Activated T-helper 17 cell treated with anti-CD3 and anti-CD28 coated beads, Interleukin-2, amount 50 U/mL, for 72 hours (primary cell): ENCODE measurements around the gene SLC38A10. TPM values are rescaled to one million over a fixed set of nuclear protein-coding genes. Genes with fewer than 3 reads are reported as not detected.

Experiments used
- ATAC-seq: fragments of 150-1000 bp; cut with Tn5 transposase; replicated peaks from 2 replicates; pipeline ENCODE4 v1.10.0; 2021; ENCODE audit warnings: mild to moderate bottlenecking, moderate library complexity
- H3K27ac Mint-ChIP-seq: one replicate; pipeline ENCODE4 v1.8.0; 2022; ENCODE audit warnings: mixed read lengths
- H3K27me3 Mint-ChIP-seq: one replicate; pipeline ENCODE4 v1.8.0; 2022; ENCODE audit warnings: mixed read lengths
- H3K36me3 Mint-ChIP-seq: one replicate; pipeline ENCODE4 v1.8.0; 2022; ENCODE audit warnings: low read depth, mild to moderate bottlenecking, mixed read lengths
- H3K4me1 Mint-ChIP-seq: one replicate; pipeline ENCODE4 v1.8.0; 2022; ENCODE audit warnings: mixed read lengths
- H3K4me3 Mint-ChIP-seq: one replicate; pipeline ENCODE4 v1.8.0; 2022; ENCODE audit warnings: mild to moderate bottlenecking, mixed read lengths
- H3K9me3 Mint-ChIP-seq: one replicate; pipeline ENCODE4 v1.8.0; 2022; ENCODE audit warnings: mixed read lengths
- total RNA-seq, 2 donors: library from RNA; stranded (reverse); gene quantifications; one replicate each; pipeline ENCODE4 v1.2.3, GENCODE V29; 2022

The SLC38A10 gene
- total RNA-seq = 10 to 100 TPM; 58.4 to 71.2 TPM

GRCh38 chr17:81295031-81295675, at the start of gene SLC38A10:
TSS of gene SLC38A10 (minus strand) at chr17:81295307. CDS start at chr17:81294921, 386 bp downstream.
- Mint-ChIP-seq H3K27ac (peak within 1 kb of the TSS; percentile 97), H3K4me3 (peak within 1 kb of the TSS; percentile 97), H3K27me3 (no peaks in the 10 kb centered on the region), H3K4me1 (peaks cover 16% of the 10 kb centered on the region), H3K36me3 (peaks cover 21% of the 10 kb centered on the region), H3K9me3 (no peaks in the 10 kb centered on the region)
- peak; percentile 96 for ATAC-seq

GRCh38 chr17:81342269-81343070, 47.4 kb upstream of the SLC38A10 start:
- ATAC-seq = no peak
- Mint-ChIP-seq H3K27me3 (peaks cover 24% of the 10 kb centered on the region), H3K4me1 (peaks cover 5% of the 10 kb centered on the region), H3K9me3 (no peaks in the 10 kb centered on the region), H3K4me3 (peak overlapping the region; percentile 61), H3K36me3 (peaks cover 10% of the 10 kb centered on the region), H3K27ac (no peak overlapping the region)

GRCh38 chr17:81341516-81342268, 46.6 kb upstream of the SLC38A10 start:
- peaks cover 10% of the 10 kb centered on the region for H3K36me3 Mint-ChIP-seq
- no peak for ATAC-seq
- no peak overlapping the region for H3K27ac Mint-ChIP-seq

GRCh38 chr17:81340607-81341515, 45.8 kb upstream of the SLC38A10 start:
- no peak overlapping the region for H3K4me3 Mint-ChIP-seq
- peaks cover 27% of the 10 kb centered on the region for H3K27me3 Mint-ChIP-seq
- ATAC-seq = no peak
- H3K27ac Mint-ChIP-seq = no peak overlapping the region
- no peaks in the 10 kb centered on the region for H3K9me3 Mint-ChIP-seq
- H3K4me1 Mint-ChIP-seq = peaks cover 5% of the 10 kb centered on the region
- peaks cover 10% of the 10 kb centered on the region for H3K36me3 Mint-ChIP-seq

More at GRCh38 chr17:81341516-81342268, 46.6 kb upstream of the SLC38A10 start:
- Mint-ChIP-seq H3K4me1 (peaks cover 5% of the 10 kb centered on the region), H3K4me3 (no peak overlapping the region), H3K27me3 (peaks cover 24% of the 10 kb centered on the region), H3K9me3 (no peaks in the 10 kb centered on the region)

- Mint-ChIP-seq H3K36me3 (peaks cover 10% of the 10 kb centered on the region), H3K9me3 (no peaks in the 10 kb centered on the region), H3K4me3 (no peak overlapping the region), H3K27ac (no peak overlapping the region), H3K4me1 (peaks cover 5% of the 10 kb centered on the region), H3K27me3 (peaks cover 27% of the 10 kb centered on the region)
- ATAC-seq = no peak
Observed at GRCh38 chr17:81339534-81340296, 44.6 kb upstream of the SLC38A10 start.

- Mint-ChIP-seq H3K36me3 (peaks cover 5% of the 10 kb centered on the region), H3K4me1 (no peaks in the 10 kb centered on the region), H3K4me3 (no peak overlapping the region), H3K27ac (no peak overlapping the region), H3K27me3 (peaks cover 22% of the 10 kb centered on the region), H3K9me3 (no peaks in the 10 kb centered on the region)
- no peak for ATAC-seq
Observed at GRCh38 chr17:81339191-81339533, 44.1 kb upstream of the SLC38A10 start.

- no peaks in the 10 kb centered on the region for H3K9me3 Mint-ChIP-seq
- ATAC-seq = no peak
- H3K4me3 Mint-ChIP-seq = no peak overlapping the region
- H3K27ac Mint-ChIP-seq = no peak overlapping the region
- H3K36me3 Mint-ChIP-seq = peaks cover 5% of the 10 kb centered on the region
- no peaks in the 10 kb centered on the region for H3K4me1 Mint-ChIP-seq
- peaks cover 18% of the 10 kb centered on the region for H3K27me3 Mint-ChIP-seq
Observed at GRCh38 chr17:81338274-81339190, 43.4 kb upstream of the SLC38A10 start.

- Mint-ChIP-seq H3K27ac (no peak overlapping the region), H3K27me3 (peaks cover 24% of the 10 kb centered on the region), H3K9me3 (no peaks in the 10 kb centered on the region), H3K4me3 (no peak overlapping the region), H3K4me1 (no peaks in the 10 kb centered on the region), H3K36me3 (no peaks in the 10 kb centered on the region)
- no peak for ATAC-seq
Observed at GRCh38 chr17:81337476-81337879, 42.4 kb upstream of the SLC38A10 start.

GRCh38 chr17:81336930-81337325, 41.8 kb upstream of the SLC38A10 start:
- Mint-ChIP-seq H3K27me3 (peaks cover 19% of the 10 kb centered on the region), H3K27ac (no peak overlapping the region), H3K9me3 (no peaks in the 10 kb centered on the region), H3K4me1 (no peaks in the 10 kb centered on the region), H3K36me3 (no peaks in the 10 kb centered on the region), H3K4me3 (no peak overlapping the region)
- ATAC-seq = no peak

- Mint-ChIP-seq H3K4me3 (no peak overlapping the region), H3K27me3 (peaks cover 19% of the 10 kb centered on the region), H3K9me3 (no peaks in the 10 kb centered on the region), H3K4me1 (no peaks in the 10 kb centered on the region), H3K36me3 (no peaks in the 10 kb centered on the region), H3K27ac (no peak overlapping the region)
- no peak for ATAC-seq
Observed at GRCh38 chr17:81336296-81336929, 41.3 kb upstream of the SLC38A10 start.

GRCh38 chr17:81335773-81336157, 40.7 kb upstream of the SLC38A10 start:
- Mint-ChIP-seq H3K36me3 (no peaks in the 10 kb centered on the region), H3K4me1 (no peaks in the 10 kb centered on the region), H3K27ac (no peak overlapping the region), H3K27me3 (peaks cover 19% of the 10 kb centered on the region), H3K9me3 (no peaks in the 10 kb centered on the region), H3K4me3 (no peak overlapping the region)
- ATAC-seq = no peak

- Mint-ChIP-seq H3K4me1 (no peaks in the 10 kb centered on the region), H3K27me3 (peaks cover 19% of the 10 kb centered on the region), H3K4me3 (no peak overlapping the region), H3K9me3 (no peaks in the 10 kb centered on the region), H3K27ac (no peak overlapping the region), H3K36me3 (no peaks in the 10 kb centered on the region)
- ATAC-seq = no peak
Observed at GRCh38 chr17:81334987-81335772, 40.1 kb upstream of the SLC38A10 start.
